GM21381 (cell line): Measurements from ENCODE around the gene TMC3.

Source experiments
- ATAC-seq: cut with Tn5 transposase; IDR thresholded peaks from one replicate; pipeline ENCODE4 v1.9.1; 2021; ENCODE audit warnings: mild to moderate bottlenecking, moderate library complexity; ENCODE audit not compliant: unreplicated experiment

Gene TMC3

DNA sequence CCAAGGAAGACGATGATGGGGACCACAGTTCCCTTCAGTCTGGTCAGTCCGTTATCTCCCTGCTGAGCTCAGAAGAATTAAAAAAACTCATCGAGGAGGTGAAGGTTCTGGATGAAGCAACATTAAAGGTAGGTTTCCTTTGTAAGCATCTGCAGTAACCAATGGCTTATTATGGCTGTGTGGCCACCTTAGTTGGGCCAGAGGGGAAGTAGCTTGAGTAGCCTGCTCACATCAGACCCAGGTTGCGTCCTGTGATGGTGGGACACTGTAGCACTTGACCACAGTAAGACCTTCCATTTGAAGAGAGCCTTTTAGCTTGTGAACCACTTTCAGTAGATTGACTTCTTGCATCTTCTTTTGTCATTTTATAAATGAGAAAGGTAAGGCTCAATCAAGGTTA lies 72.6 kb downstream of the TMC3 start:
- peak; percentile 10 for ATAC-seq

DNA sequence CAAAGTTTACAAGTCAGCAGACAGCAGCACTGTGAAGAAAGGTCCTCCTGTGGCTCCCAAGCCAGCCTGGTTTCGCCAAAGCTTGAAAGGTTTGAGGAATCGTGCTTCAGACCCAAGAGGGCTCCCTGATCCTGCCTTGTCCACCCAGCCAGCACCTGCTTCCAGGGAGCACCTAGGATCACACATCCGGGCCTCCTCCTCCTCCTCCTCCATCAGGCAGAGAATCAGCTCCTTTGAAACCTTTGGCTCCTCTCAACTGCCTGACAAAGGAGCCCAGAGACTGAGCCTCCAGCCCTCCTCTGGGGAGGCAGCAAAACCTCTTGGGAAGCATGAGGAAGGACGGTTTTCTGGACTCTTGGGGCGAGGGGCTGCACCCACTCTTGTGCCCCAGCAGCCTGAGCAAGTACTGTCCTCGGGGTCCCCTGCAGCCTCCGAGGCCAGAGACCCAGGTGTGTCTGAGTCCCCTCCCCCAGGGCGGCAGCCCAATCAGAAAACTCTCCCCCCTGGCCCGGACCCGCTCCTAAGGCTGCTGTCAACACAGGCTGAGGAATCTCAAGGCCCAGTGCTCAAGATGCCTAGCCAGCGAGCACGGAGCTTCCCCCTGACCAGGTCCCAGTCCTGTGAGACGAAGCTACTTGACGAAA lies 74.3 kb downstream of the TMC3 start:
- no peak for ATAC-seq

DNA sequence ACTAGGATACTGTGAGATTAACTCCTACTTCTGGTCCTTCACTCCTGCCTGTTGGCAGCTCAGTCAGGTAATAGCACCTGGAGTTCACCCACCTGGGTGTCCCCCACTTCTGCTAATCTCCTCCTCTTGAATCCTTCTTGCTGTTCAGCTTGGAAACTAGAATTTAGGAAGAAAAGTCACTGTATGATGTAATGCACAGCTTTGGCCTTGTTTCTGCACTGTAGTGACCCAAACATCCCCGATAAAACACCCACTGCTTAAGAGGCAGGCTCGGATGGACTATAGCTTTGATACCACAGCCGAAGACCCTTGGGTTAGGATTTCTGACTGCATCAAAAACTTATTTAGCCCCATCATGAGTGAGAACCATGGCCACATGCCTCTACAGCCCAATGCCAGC lies 74.9 kb downstream of the TMC3 start:
- no peak for ATAC-seq

DNA sequence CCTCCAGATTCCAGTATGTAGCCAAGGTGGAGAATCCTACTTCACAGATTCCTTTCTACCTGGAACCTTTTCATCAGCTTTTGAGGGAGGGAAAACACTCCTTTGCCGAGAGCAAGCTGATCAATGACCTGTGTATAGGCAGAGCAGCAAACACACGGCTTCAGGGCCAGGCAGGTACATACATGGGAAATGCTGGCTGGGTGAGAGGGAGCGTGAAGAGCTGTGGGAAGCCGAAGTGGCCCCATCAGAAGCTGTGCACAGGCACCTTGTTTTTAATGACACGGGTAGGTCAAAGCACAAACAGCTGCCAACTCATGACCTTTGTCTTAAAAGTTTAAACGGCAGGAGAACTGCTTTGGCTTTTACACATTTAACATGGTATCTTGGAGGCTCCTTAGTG lies 75.4 kb downstream of the TMC3 start:
- ATAC-seq: no peak

DNA sequence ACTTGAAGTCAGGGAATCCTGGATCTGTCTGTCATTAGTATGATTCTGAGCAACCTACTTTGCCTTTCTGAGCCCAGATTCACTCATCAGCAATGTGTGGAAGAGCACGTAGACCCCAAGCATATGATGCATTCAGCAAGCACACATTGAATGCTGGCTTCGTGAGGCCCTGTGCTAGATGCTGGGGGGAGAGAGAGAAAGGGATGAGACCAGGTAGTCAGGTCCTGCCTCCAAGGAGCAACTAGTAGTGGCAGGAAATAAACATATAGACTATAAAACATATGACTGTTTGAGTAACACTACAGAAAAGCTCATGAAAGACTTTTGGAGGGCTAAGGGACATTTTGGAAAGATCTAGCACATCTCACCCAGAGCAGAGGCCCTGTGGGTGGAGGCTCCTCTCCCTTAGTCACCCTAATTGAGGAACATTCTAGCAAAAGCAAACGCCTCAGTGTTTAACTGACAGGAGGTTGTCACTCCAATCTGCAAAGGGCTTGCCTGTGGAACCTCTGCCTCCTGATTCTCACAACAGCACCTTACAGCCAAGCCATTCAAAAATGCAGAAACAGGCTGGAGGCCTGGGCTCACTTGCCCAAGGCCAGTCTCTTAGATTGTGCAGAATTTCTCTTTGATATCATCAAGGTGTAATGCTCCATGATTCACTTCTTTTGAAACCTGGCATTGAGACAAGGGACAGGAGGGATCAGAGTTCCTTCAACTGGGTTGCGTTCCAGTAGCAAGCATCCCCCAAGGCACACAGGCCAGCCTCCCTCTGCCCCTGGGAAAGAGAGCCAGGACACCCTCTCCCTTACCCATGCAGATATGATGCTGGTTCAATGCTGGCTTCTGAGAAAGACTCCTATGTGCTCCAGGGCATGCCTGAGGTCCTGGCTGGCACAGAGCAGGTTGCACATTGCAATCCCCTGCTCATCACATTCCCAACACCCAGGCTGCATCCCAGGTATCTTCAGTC lies 76.1 kb downstream of the TMC3 start:
- no peak for ATAC-seq

DNA sequence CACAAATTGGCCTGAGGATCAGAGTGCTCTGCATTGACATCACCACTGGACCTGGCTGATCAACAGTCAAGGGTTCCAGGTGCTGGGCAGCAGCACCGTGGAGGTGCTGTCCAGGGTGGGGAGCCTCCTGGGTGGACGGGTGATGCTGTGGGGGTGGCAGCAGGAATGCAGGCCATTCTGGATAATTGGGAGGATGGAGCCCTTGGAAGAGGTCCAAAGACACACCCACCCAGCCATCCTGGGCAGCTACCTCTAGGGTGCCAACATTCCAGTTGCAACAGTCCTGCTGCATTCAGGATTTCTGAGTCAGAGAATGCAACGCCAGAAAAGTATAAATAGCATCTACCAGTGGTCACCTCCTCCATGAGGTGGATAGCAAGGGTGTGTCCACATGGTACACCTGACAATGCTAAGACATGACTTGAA lies 76.9 kb downstream of the TMC3 start:
- no peak for ATAC-seq

- ATAC-seq: peak; percentile 46
Observed at GRCh38 chr15:81296673-81297072, 77.3 kb downstream of the TMC3 start.

GRCh38 chr15:81296186-81296585 lies 77.8 kb downstream of the TMC3 start:
- no peak for ATAC-seq

- ATAC-seq: no peak
Observed at GRCh38 chr15:81295486-81296121, 78.4 kb downstream of the TMC3 start.

GRCh38 chr15:81294516-81294880 lies 79.5 kb downstream of the TMC3 start:
- no peak for ATAC-seq

GRCh38 chr15:81293728-81294515 lies 80.1 kb downstream of the TMC3 start:
- peak; percentile 60 for ATAC-seq

DNA sequence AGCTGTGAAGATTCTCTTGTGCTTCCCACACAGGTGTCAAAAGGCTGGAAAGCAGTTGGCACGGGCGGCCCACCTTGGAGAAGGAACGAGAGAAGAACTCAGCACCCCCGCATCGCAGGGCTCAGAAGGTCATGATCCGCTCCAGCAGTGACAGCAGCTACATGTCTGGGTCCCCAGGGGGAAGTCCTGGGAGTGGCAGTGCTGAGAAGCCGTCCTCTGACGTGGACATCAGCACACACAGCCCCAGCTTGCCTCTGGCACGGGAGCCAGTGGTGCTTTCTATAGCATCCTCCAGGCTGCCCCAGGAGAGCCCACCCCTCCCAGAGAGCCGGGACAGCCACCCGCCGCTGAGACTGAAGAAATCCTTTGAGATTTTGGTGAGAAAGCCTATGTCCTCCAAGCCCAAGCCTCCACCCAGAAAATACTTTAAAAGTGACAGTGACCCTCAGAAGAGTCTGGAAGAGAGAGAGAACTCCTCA lies 81.5 kb downstream of the TMC3 start:
- ATAC-seq: peak; percentile 30

- peak; percentile 1 for ATAC-seq
Observed at GRCh38 chr15:81291916-81292522, 82.0 kb downstream of the TMC3 start.

DNA sequence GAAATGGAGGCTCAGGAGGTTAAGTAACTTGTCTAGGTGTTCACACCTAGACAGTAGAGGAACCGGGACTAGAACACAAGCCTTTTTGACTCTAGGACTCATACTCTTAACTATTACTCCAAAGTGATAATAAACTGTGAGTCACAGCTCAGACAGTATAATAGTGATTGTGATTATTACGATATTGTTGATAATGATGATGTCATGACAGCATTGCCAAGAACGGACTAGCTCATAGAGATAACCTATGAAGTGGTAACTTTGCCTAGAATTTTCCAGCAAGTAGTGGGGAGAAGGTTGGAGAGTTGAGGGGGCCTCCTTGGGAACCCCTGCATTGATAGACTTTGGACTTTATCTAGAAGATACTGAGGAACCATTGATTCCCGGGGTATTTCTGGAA lies 84.1 kb downstream of the TMC3 start:
- ATAC-seq: no peak

GRCh38 chr15:81288616-81289015 lies 85.4 kb downstream of the TMC3 start:
- no peak for ATAC-seq

DNA sequence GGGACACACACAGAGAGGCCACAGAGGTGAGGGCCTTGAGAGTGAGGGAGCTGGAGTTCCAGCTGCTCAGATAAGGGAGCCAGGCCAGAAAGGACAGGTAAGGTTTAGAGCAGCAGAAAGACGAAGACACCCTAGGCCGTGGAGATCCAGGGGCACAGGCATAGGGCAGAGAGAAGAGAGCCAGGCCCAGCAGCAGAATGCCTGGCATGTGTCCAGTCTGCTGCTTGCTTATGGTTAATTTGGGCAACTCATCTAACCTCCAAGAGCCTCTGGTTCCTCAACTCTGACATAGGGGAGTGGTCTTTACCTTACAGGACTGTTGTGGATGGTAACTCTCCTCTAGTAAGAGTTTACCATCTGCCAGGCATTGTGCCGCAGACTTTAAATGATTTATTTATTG lies 86.0 kb downstream of the TMC3 start:
- ATAC-seq: no peak

GRCh38 chr15:81286621-81287121 lies 87.3 kb downstream of the TMC3 start:
- peak; percentile 41 for ATAC-seq

- ATAC-seq: no peak
Observed at GRCh38 chr15:81285461-81285860, 88.6 kb downstream of the TMC3 start.

GRCh38 chr15:81284256-81285031 lies 89.6 kb downstream of the TMC3 start:
- no peak for ATAC-seq
